Epithelial cell of esophagus (primary cell): ENCODE measurements around the gene RIPPLY2.

Experiments used
- DNase-seq: peaks from one replicate; pipeline ENCODE4 v3.0.0; 2010; ENCODE audit warnings: low read depth
- H3K4me3 ChIP-seq: 2 replicates; pipeline ENCODE4 v1.5.1; 2011; ENCODE audit warnings: mild to moderate bottlenecking, low read length, control low read depth
- TF ChIP-seq, protein P1 (sequence below): IDR thresholded peaks from 2 replicates; pipeline ENCODE4 v1.5.1; 2011; ENCODE audit warnings: low read depth, mild to moderate bottlenecking, low read length, control low read depth, inconsistent platforms; ENCODE audit not compliant: insufficient read depth; ENCODE audit errors: missing control alignments

Gene RIPPLY2

DNA sequence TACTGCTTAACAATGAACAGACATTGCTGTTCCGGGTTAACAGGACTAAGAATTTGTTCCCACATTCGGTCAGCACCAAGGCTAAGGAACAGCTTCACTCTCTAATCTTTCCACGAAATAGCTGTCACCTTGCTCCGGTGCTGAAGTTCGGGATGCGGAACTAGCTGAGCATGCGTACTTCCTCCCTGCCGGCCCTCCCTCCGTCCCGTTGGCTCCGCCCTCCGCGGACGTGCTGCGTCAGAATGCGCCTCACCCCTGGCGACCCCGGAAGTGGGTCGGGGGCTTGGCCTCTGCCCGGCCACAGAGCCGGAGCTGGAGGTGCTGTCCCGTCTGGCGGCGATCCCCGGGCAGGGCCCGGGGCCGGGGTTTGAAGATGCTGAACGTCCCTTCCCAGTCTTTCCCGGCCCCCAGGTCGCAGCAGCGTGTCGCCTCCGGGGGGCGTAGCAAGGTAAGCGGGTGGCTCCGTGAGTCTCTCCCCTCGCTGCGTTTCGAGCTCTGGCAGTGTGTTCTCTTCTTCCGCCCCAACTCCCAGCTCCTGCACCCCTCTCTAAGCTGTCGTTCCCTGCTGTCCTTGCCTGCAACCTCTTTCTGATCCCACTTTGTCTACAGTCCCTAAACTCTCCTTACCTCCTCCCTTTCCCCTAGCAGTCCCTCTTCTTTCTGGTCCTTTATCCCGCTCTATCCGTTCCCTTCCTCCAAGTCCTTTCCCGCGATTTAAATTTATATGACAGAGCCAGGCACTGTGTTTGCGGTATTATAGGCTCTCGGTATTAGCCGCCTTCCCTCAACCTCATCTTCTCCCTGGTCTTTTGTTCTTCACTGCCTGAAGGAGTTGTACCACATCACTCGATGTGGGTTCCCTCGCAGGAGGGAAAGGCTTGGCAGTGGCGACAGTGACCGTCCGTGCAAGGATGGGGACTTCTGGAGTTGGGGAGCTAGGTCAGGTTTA, 6.5 kb downstream of the RIPPLY2 start, which contains the start of gene CYB5R4:
Gene CYB5R4, plus strand, starts transcription at position 280 of the 949 bp plus-strand sequence. Its CDS starts 94 bp downstream, at position 374.
- TF ChIP-seq, protein P1, sequence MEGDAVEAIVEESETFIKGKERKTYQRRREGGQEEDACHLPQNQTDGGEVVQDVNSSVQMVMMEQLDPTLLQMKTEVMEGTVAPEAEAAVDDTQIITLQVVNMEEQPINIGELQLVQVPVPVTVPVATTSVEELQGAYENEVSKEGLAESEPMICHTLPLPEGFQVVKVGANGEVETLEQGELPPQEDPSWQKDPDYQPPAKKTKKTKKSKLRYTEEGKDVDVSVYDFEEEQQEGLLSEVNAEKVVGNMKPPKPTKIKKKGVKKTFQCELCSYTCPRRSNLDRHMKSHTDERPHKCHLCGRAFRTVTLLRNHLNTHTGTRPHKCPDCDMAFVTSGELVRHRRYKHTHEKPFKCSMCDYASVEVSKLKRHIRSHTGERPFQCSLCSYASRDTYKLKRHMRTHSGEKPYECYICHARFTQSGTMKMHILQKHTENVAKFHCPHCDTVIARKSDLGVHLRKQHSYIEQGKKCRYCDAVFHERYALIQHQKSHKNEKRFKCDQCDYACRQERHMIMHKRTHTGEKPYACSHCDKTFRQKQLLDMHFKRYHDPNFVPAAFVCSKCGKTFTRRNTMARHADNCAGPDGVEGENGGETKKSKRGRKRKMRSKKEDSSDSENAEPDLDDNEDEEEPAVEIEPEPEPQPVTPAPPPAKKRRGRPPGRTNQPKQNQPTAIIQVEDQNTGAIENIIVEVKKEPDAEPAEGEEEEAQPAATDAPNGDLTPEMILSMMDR: peak; percentile 50
- H3K4me3 ChIP-seq: peak within 1 kb of the TSS; percentile 89
- DNase-seq: peak; percentile 96

DNA sequence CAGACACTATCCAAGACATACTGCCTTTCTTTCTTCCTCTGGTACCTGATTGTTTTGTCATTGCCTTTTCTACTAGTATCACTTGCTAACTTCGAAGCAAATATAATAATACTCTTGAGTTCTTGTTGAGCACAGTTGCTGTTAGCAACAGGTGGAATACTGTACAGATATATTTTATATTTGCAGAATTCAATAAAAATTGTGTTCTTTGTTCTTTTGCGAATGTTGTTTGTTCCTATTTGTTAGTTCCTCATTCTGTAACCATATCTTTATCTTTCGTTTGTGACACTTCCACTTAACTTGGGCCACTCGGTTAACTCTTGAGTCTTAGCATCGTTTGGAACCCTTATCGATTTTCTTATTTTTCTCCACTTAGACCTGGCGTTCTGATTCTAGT, 7.2 kb downstream of the RIPPLY2 start:
- DNase-seq: no peak
- peak overlapping the region; percentile 89 for H3K4me3 ChIP-seq
- TF ChIP-seq, protein P1: no peak

GRCh38 chr6:83860782-83861495, 7.8 kb downstream of the RIPPLY2 start:
- peak overlapping the region; percentile 89 for H3K4me3 ChIP-seq
- DNase-seq: no peak

GRCh38 chr6:83862776-83863471, 9.8 kb downstream of the RIPPLY2 start:
- H3K4me3 ChIP-seq: no peak overlapping the region
- TF ChIP-seq, protein P1: no peak
- DNase-seq: no peak

More at GRCh38 chr6:83860782-83861495, 7.8 kb downstream of the RIPPLY2 start:
- TF ChIP-seq, protein P1: no peak

- no peak overlapping the region for H3K4me3 ChIP-seq
- TF ChIP-seq, protein P1: no peak
- DNase-seq: no peak
Measured at GRCh38 chr6:83867043-83867442, 13.9 kb downstream of the RIPPLY2 start.

DNA sequence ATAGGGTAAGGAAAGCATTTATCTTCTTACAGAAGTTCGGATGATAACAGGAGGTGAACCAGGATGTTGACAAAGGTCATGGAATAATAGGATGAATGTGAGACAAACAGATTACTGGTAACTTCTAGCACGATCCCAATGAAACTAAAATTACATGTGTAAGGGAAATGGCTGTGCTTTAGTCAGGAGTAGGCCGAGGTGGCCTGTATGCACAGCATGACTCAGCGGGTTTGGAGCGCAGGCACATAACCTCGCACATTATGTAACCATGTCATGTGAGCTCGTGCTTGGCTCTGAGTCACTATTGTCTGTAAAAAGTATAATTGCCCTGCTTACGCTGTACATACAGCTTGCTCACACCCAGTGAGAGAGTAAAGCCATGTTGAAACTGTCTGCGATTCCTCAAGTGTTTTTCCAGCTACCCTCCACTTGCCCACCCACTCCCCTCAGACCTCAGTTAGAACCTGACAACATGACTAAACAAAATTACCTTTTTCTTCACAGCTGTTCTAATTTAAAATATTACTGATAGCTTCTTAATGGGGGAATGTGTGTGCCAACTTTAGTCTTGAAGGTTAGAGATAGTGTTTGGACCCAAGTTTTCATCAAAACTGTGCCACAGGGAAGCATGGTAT, 14.5 kb downstream of the RIPPLY2 start:
- TF ChIP-seq, protein P1: no peak
- no peak overlapping the region for H3K4me3 ChIP-seq
- DNase-seq: peak; percentile 99
